Body of pancreas (tissue), 4 donors: Measurements from ENCODE around the gene ODAD3.

Experiments used
- CTCF ChIP-seq, 7 experiments: fragments of 450-650 bp in 4 of 7; fragments of 200-600 bp in 3 of 7; sonication (generic) in 3 of 7; IDR thresholded peaks; one replicate each; pipeline ENCODE4 v1.5.1; 2016 to 2019; ENCODE audit warnings: antibody characterized with exemption in 7 of 7
- POLR2A ChIP-seq, 3 donors: fragments of 450-650 bp; IDR thresholded peaks; one replicate each; pipeline ENCODE4 v1.6.1; 2016; ENCODE audit warnings: antibody characterized with exemption in 3 of 3, mild to moderate bottlenecking in 2 of 3

DNA sequence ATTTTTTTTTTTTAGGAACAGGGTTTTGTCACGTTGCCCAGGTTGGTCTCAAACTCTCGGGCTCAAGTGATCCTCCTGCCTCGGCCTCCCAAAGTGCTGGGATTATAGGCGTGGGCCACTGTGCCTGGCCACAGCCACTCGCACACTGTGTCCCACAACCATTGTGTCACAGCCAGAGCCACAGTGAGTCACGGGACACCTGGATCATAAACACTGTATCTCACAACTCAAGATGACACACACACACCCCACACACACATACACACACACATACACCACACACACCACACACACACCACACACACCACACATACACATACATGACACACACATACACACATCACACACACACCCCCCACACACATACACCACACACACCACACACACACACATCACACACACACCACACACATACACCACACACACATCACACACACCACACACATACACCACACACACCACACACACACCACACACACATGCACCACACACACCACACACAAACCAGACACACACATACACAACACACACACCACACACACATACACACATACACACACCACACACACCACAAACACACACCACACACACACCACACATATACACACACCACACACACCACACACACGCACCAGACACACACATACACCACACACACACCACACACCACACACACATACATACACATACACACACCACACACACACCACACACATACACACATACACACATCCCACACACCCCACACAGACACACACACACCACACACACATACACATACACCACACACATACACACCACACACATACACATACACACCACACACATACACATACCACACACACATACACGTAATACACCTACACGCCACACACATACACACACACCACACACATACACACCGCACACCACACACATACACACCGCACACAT is 29.7 kb upstream of the ODAD3 start:
- no peak for TF ChIP-seq CTCF (IDR thresholded peaks at IDR 0.05)
- TF ChIP-seq POLR2A (IDR thresholded peaks at IDR 0.05): no peak
